Small intestine (tissue), 7 donors: ENCODE results near the gene FRMPD1. TPM values are rescaled to one million over a fixed set of nuclear protein-coding genes. Genes with fewer than 3 reads are reported as not detected.
A peak's percentile ranks its signal among the peaks of the same experiment; 100 is the strongest.

Experiments used
- DNase-seq, 2 donors: peaks; one replicate each; pipeline versions ENCODE4 v3.0.0 to v3.0.0-alpha.2; 2013
- FAIRE-seq: peaks from 2 replicates; lab custom pipeline; 2012; peaks lifted over from hg19 to GRCh38; lab: Jason Lieb, UNC
- H3K27ac ChIP-seq, 3 donors: one replicate each; pipeline ENCODE4 v1.5.1; 2013; ENCODE audit warnings: low read length in 2 of 3, mild to moderate bottlenecking in 2 of 3, control low read depth in 1 of 3, inconsistent platforms in 1 of 3, low read depth in 1 of 3, moderate library complexity in 1 of 3
- H3K27me3 ChIP-seq, 3 donors: one replicate each; pipeline ENCODE4 v1.6.1; 2013; ENCODE audit warnings: low read length in 3 of 3, inconsistent platforms in 1 of 3; ENCODE audit not compliant: control insufficient read depth in 3 of 3, insufficient read depth in 3 of 3
- H3K36me3 ChIP-seq, 3 donors: one replicate each; pipeline ENCODE4 v1.6.1; 2013; ENCODE audit warnings: low read length in 3 of 3, inconsistent platforms in 1 of 3, low read depth in 1 of 3, mild to moderate bottlenecking in 1 of 3, moderate library complexity in 1 of 3; ENCODE audit not compliant: control insufficient read depth in 3 of 3, insufficient read depth in 2 of 3
- H3K4me1 ChIP-seq, 3 donors: one replicate each; pipeline ENCODE4 v1.6.1; 2013; ENCODE audit warnings: low read length in 2 of 3, inconsistent platforms in 1 of 3, low read depth in 1 of 3, mild to moderate bottlenecking in 1 of 3, moderate library complexity in 1 of 3; ENCODE audit not compliant: control insufficient read depth in 3 of 3, insufficient read depth in 2 of 3
- H3K4me3 ChIP-seq, 3 donors: one replicate each; pipeline ENCODE4 v1.5.1; 2013; ENCODE audit warnings: low read length in 3 of 3, control low read depth in 1 of 3, inconsistent platforms in 1 of 3, low read depth in 1 of 3, mild to moderate bottlenecking in 1 of 3, moderate library complexity in 1 of 3
- H3K9me3 ChIP-seq, 2 donors: one replicate each; pipeline ENCODE4 v1.6.1; 2013; ENCODE audit warnings: low read depth in 1 of 2, low read length in 1 of 2; ENCODE audit not compliant: control insufficient read depth in 2 of 2, insufficient read depth in 1 of 2
- WGBS, 3 donors: extraction: QIAGEN DNeasy Blood & Tissue Kit; methylation state at CpG; one replicate each; pipeline ENCODE4 v1.1.7; 2013; 5-methylcytosine and 5-hydroxymethylcytosine counted together
- polyA plus RNA-seq, 4 donors: library from polyadenylated mRNA; stranded (reverse) in 3 of 4; unstranded in 1 of 4; fragments of 200-250 nt in 3 of 4; fragments of 120-200 nt in 1 of 4; gene quantifications; one replicate each; pipeline versions ENCODE4 v1.2.1 to v1.2.3, GENCODE V29; 2013
- donor health status: healthy with polysubstance abuse.
- donor health status: control.
- donor health status: control.
- donor health status: Bipolar disorder and iron deficiency.
- donor health status: healthy.

The FRMPD1 gene
- polyA plus RNA-seq, 4 donors = 0.06 TPM; not detected in 2

GRCh38 chr9:37653385-37653784 lies 2.6 kb downstream of the FRMPD1 start:
- Histone ChIP-seq H3K27ac (no peak overlapping the region), H3K4me3 (no peak overlapping the region), H3K4me1 (peaks cover 0 to 10% (median 3%) of the 10 kb centered on the region in 3 donors), H3K27me3 (peaks cover 0 to 43% (median 19%) of the 10 kb centered on the region in 3 donors), H3K36me3 (no peaks in the 10 kb centered on the region), H3K9me3 (no peaks in the 10 kb centered on the region)
- no peak for DNase-seq
- FAIRE-seq = no peak
- 69 to 77% (median 71%) methylated on average over 2 of the region's 2 CpGs for WGBS, 3 donors

- FAIRE-seq = no peak
- H3K9me3 ChIP-seq = no peaks in the 10 kb centered on the region
- no peak overlapping the region for H3K27ac ChIP-seq
- peaks cover 0 to 35% (median 13%) of the 10 kb centered on the region in 3 donors for H3K27me3 ChIP-seq
- no peaks in the 10 kb centered on the region for H3K4me1 ChIP-seq
- WGBS, 3 donors = 69 to 76% (median 69%) methylated on average over 1 of the region's 1 CpG
- DNase-seq = no peak
- H3K4me3 ChIP-seq = no peak overlapping the region
- H3K36me3 ChIP-seq = no peaks in the 10 kb centered on the region
These were observed 6.2 kb downstream of the FRMPD1 start for GRCh38 chr9:37656936-37657335.

- Histone ChIP-seq H3K4me3 (no peak overlapping the region), H3K9me3 (no peaks in the 10 kb centered on the region), H3K27ac (no peak overlapping the region), H3K27me3 (peaks cover 0 to 19% (median 4%) of the 10 kb centered on the region in 3 donors), H3K36me3 (no peaks in the 10 kb centered on the region), H3K4me1 (no peaks in the 10 kb centered on the region)
- FAIRE-seq = no peak
- no peak for DNase-seq
- WGBS, 3 donors = 76 to 97% (median 92%) methylated on average over 3 of the region's 3 CpGs
These were observed 9.9 kb downstream of the FRMPD1 start for GRCh38 chr9:37660691-37661090.

- Histone ChIP-seq H3K36me3 (no peaks in the 10 kb centered on the region), H3K27ac (no peak overlapping the region), H3K9me3 (no peaks in the 10 kb centered on the region), H3K27me3 (peaks cover 0 to 16% (median 4%) of the 10 kb centered on the region in 3 donors), H3K4me3 (no peak overlapping the region), H3K4me1 (no peaks in the 10 kb centered on the region)
- FAIRE-seq (no peak), DNase-seq (no peak)
- WGBS, 3 donors = 63 to 78% (median 74%) methylated on average over 5 of the region's 5 CpGs
These were observed 13.2 kb downstream of the FRMPD1 start for GRCh38 chr9:37663926-37664325.

- Histone ChIP-seq H3K36me3 (no peaks in the 10 kb centered on the region), H3K27ac (no peak overlapping the region), H3K9me3 (no peaks in the 10 kb centered on the region), H3K4me1 (no peaks in the 10 kb centered on the region), H3K4me3 (no peak overlapping the region), H3K27me3 (peaks cover 0 to 12% (median 4%) of the 10 kb centered on the region in 3 donors)
- no peak for FAIRE-seq
- 63 to 82% (median 75%) methylated on average over 2 of the region's 2 CpGs for WGBS, 3 donors
- DNase-seq = no peak
These were observed 17.0 kb downstream of the FRMPD1 start for GRCh38 chr9:37667706-37668105.

- H3K27ac ChIP-seq = no peak overlapping the region
- no peak for DNase-seq
- H3K27me3 ChIP-seq = peaks cover 0 to 12% (median 4%) of the 10 kb centered on the region in 3 donors
- no peaks in the 10 kb centered on the region for H3K9me3 ChIP-seq
- FAIRE-seq = no peak
- H3K4me3 ChIP-seq = no peak overlapping the region
- H3K36me3 ChIP-seq = no peaks in the 10 kb centered on the region
- no peaks in the 10 kb centered on the region for H3K4me1 ChIP-seq
- 41 to 70% (median 63%) methylated on average over 9 of the region's 9 CpGs for WGBS, 3 donors
These were observed 17.4 kb downstream of the FRMPD1 start for GRCh38 chr9:37668116-37668601.

- DNase-seq = no peak
- FAIRE-seq = no peak
- Histone ChIP-seq H3K4me3 (no peak overlapping the region), H3K27me3 (peaks cover 0 to 12% (median 4%) of the 10 kb centered on the region in 3 donors), H3K27ac (no peak overlapping the region), H3K36me3 (no peaks in the 10 kb centered on the region), H3K9me3 (no peaks in the 10 kb centered on the region), H3K4me1 (no peaks in the 10 kb centered on the region)
- WGBS, 3 donors = 38 to 58% (median 52%) methylated on average over 5 of the region's 5 CpGs
These were observed 18.5 kb downstream of the FRMPD1 start for GRCh38 chr9:37669232-37669631.

GRCh38 chr9:37675661-37676060 lies 24.9 kb downstream of the FRMPD1 start:
- DNase-seq = peak in 1 of 2 donors; percentile 36

GRCh38 chr9:37676411-37676830 lies 25.7 kb downstream of the FRMPD1 start:
- Histone ChIP-seq H3K36me3 (no peaks in the 10 kb centered on the region), H3K27me3 (peaks cover 0 to 15% (median 0%) of the 10 kb centered on the region in 3 donors), H3K4me3 (no peak overlapping the region), H3K4me1 (no peaks in the 10 kb centered on the region), H3K9me3 (no peaks in the 10 kb centered on the region), H3K27ac (no peak overlapping the region)
- FAIRE-seq (no peak), DNase-seq (peak in 1 of 2 donors; percentile 19)
- WGBS, 3 donors = 11 to 51% (median 38%) methylated on average over 11 of the region's 11 CpGs

More at GRCh38 chr9:37675661-37676060, 24.9 kb downstream of the FRMPD1 start:
- 9 to 40% (median 23%) methylated on average over 3 of the region's 3 CpGs for WGBS, 3 donors
- Histone ChIP-seq H3K27ac (no peak overlapping the region), H3K4me3 (no peak overlapping the region), H3K4me1 (no peaks in the 10 kb centered on the region), H3K36me3 (no peaks in the 10 kb centered on the region), H3K9me3 (no peaks in the 10 kb centered on the region), H3K27me3 (peaks cover 0 to 15% (median 0%) of the 10 kb centered on the region in 3 donors)
- no peak for FAIRE-seq
